H1 (cell line): ENCODE measurements around the gene MPRIP. TPM values are rescaled to one million over a fixed set of nuclear protein-coding genes. Genes with fewer than 3 reads are reported as not detected.

ENCODE experiments used
- CTCF ChIA-PET: fragments of 300-600 bp; sonication (Branson Sonifier 250); formaldehyde crosslinking; loops from one replicate; lab custom pipeline; 2021; ENCODE audit not compliant: partially characterized antibody; lab: Charles Lee
- POLR2A ChIA-PET: fragments of 300-600 bp; sonication (Branson Sonifier 250); formaldehyde crosslinking; loops from one replicate; lab custom pipeline; 2021; ENCODE audit warnings: inconsistent platforms; ENCODE audit not compliant: partially characterized antibody; lab: Charles Lee
- DNase-seq, 2 experiments: peaks; one replicate each; pipeline versions ENCODE4 v3.0.0 to v3.0.0-alpha.2; 2010 to 2022; ENCODE audit warnings: low spot score in 2 of 2, low read depth in 1 of 2, mixed read lengths in 1 of 2
- FAIRE-seq: peaks from 2 replicates; lab custom pipeline; 2011; peaks lifted over from hg19 to GRCh38; lab: Jason Lieb, UNC
- H2AFZ ChIP-seq: 2 replicates; pipeline ENCODE4 v1.8.1; 2012; ENCODE audit warnings: low read length, inconsistent platforms
- H2AK5ac ChIP-seq: 2 replicates; pipeline ENCODE4 v1.6.1; 2013; ENCODE audit warnings: low read depth, low read length
- H2BK120ac ChIP-seq: replicated peaks from 2 replicates; pipeline ENCODE3; 2013; ENCODE audit warnings: low read depth, low read length, inconsistent platforms
- H2BK12ac ChIP-seq: 2 replicates; pipeline ENCODE4 v1.6.1; 2013; ENCODE audit warnings: low read depth, low read length
- H2BK15ac ChIP-seq: 2 replicates; pipeline ENCODE4 v1.6.1; 2013; ENCODE audit warnings: low read length
- H2BK20ac ChIP-seq: 2 replicates; pipeline ENCODE4 v1.6.1; 2013; ENCODE audit warnings: low read length
- H2BK5ac ChIP-seq: 2 replicates; pipeline ENCODE4 v1.6.1; 2013; ENCODE audit warnings: low read depth, low read length
- H3K14ac ChIP-seq: 2 replicates; pipeline ENCODE4 v1.6.1; 2013; ENCODE audit warnings: inconsistent platforms; ENCODE audit not compliant: insufficient read length
- H3K18ac ChIP-seq: 2 replicates; pipeline ENCODE4 v1.6.1; 2013; ENCODE audit warnings: low read length; ENCODE audit errors: extremely low read depth
- H3K23ac ChIP-seq: 2 replicates; pipeline ENCODE4 v1.6.1; 2013; ENCODE audit warnings: inconsistent platforms; ENCODE audit not compliant: insufficient read length
- H3K23me2 ChIP-seq: 2 replicates; pipeline ENCODE4 v1.6.1; 2013; ENCODE audit warnings: low read depth, low read length
- H3K27ac ChIP-seq: 2 replicates; pipeline ENCODE4 v1.6.1; 2011; ENCODE audit warnings: low read depth, low read length, inconsistent platforms
- H3K27me3 ChIP-seq, 4 experiments: replicated peaks in 1 of 4; 1 replicate in 1 of 4; 2 replicates in 3 of 4; pipeline versions ENCODE4 v1.6.1 to v1.8.1; 2011 to 2013; ENCODE audit warnings: low read length in 3 of 4, mild to moderate bottlenecking in 3 of 4, inconsistent platforms in 2 of 4, mixed read lengths in 2 of 4, moderate library complexity in 1 of 4; ENCODE audit not compliant: control insufficient read depth in 3 of 4, insufficient read depth in 3 of 4; ENCODE audit errors: extremely low read depth in 1 of 4
- H3K36me3 ChIP-seq, 4 experiments: 2 replicates each; pipeline versions ENCODE4 v1.6.1 to v1.8.1; 2011 to 2013; ENCODE audit warnings: mild to moderate bottlenecking in 4 of 4, low read length in 3 of 4, moderate library complexity in 2 of 4, control low read depth in 1 of 4, inconsistent platforms in 1 of 4; ENCODE audit not compliant: insufficient read depth in 4 of 4, control insufficient read depth in 2 of 4
- H3K4ac ChIP-seq: replicated peaks from 2 replicates; pipeline ENCODE3; 2013; ENCODE audit warnings: low read length, low read depth, mixed read lengths, inconsistent platforms; ENCODE audit not compliant: insufficient read length
- H3K4me1 ChIP-seq, 4 experiments: replicated peaks in 1 of 4; 1 replicate in 1 of 4; 2 replicates in 3 of 4; pipeline versions ENCODE4 v1.6.1 to v1.8.1; 2011 to 2013; ENCODE audit warnings: low read length in 3 of 4, inconsistent platforms in 2 of 4, mixed read lengths in 1 of 4; ENCODE audit not compliant: insufficient read depth in 4 of 4, control insufficient read depth in 3 of 4
- H3K4me2 ChIP-seq, 2 experiments: 2 replicates each; pipeline versions ENCODE4 v1.6.1 to v1.8.1; 2011 to 2013; ENCODE audit warnings: low read depth in 2 of 2, low read length in 2 of 2, control low read depth in 1 of 2, inconsistent platforms in 1 of 2, mild to moderate bottlenecking in 1 of 2; ENCODE audit not compliant: insufficient read depth in 1 of 2
- H3K4me3 ChIP-seq, 4 experiments: fragments of 200-600, 300-600 bp in 1 of 4; sonication (generic), shearing (Covaris generic), sonication (Bioruptor Twin) in 1 of 4; 2 replicates each; pipeline versions ENCODE4 v1.5.1 to v1.8.1; 2011 to 2016; ENCODE audit warnings: low read length in 4 of 4, low read depth in 3 of 4, control low read depth in 2 of 4, inconsistent platforms in 2 of 4, mild to moderate bottlenecking in 2 of 4, mixed read lengths in 1 of 4, moderate library complexity in 1 of 4; ENCODE audit not compliant: insufficient read depth in 2 of 4; ENCODE audit errors: extremely low read depth in 1 of 4
- H3K56ac ChIP-seq: replicated peaks from 2 replicates; pipeline ENCODE3; 2013; ENCODE audit warnings: low read depth, mild to moderate bottlenecking, mixed read lengths, low read length, inconsistent platforms; ENCODE audit not compliant: insufficient read length
- H3K79me1 ChIP-seq: 2 replicates; pipeline ENCODE4 v1.6.1; 2013; ENCODE audit warnings: low read depth, low read length, control low read depth
- H3K79me2 ChIP-seq, 2 experiments: 2 replicates each; pipeline versions ENCODE4 v1.6.1 to v1.8.1; 2012 to 2013; ENCODE audit warnings: low read length in 2 of 2, mild to moderate bottlenecking in 2 of 2, inconsistent platforms in 1 of 2; ENCODE audit not compliant: insufficient read depth in 2 of 2, control insufficient read depth in 1 of 2
- H3K9ac ChIP-seq, 4 experiments: replicated peaks in 1 of 4; 1 replicate in 1 of 4; 2 replicates in 3 of 4; pipeline versions ENCODE4 v1.6.1 to v1.8.1; 2011 to 2013; ENCODE audit warnings: low read depth in 3 of 4, low read length in 3 of 4, control low read depth in 2 of 4, mild to moderate bottlenecking in 2 of 4, moderate library complexity in 2 of 4, inconsistent platforms in 1 of 4; ENCODE audit errors: extremely low read depth in 1 of 4
- H3K9me3 ChIP-seq, 2 experiments: 2 replicates each; pipeline versions ENCODE4 v1.6.1 to v1.8.1; 2012 to 2013; ENCODE audit warnings: mild to moderate bottlenecking in 2 of 2, moderate library complexity in 2 of 2, control low read depth in 1 of 2, inconsistent platforms in 1 of 2, low read depth in 1 of 2, low read length in 1 of 2, mixed read lengths in 1 of 2; ENCODE audit not compliant: insufficient read depth in 2 of 2
- H4K20me1 ChIP-seq, 2 experiments: replicated peaks in 1 of 2; 2 replicates each; pipeline versions ENCODE3 to v1.8.1; 2011 to 2013; ENCODE audit warnings: inconsistent platforms in 2 of 2, low read length in 2 of 2, mild to moderate bottlenecking in 1 of 2; ENCODE audit not compliant: insufficient read depth in 2 of 2, control insufficient read depth in 1 of 2
- H4K5ac ChIP-seq: 2 replicates; pipeline ENCODE4 v1.6.1; 2013; ENCODE audit warnings: low read length, low read depth, mixed read lengths, inconsistent platforms; ENCODE audit not compliant: insufficient read length
- H4K8ac ChIP-seq: 2 replicates; pipeline ENCODE4 v1.8.0; 2013; ENCODE audit warnings: mild to moderate bottlenecking, moderate library complexity, low read length, inconsistent platforms; ENCODE audit not compliant: insufficient read depth; ENCODE audit errors: extremely low read depth
- H4K91ac ChIP-seq: replicated peaks from 2 replicates; pipeline ENCODE3; 2013; ENCODE audit warnings: low read length, mixed read lengths, inconsistent platforms; ENCODE audit not compliant: insufficient read length
- WGBS, 2 experiments: shearing (Covaris generic) in 1 of 2; methylation state at CpG; one replicate each; pipeline versions ENCODE4 v1.1.6 to v1.1.7; 2013 to 2015; ENCODE audit warnings: low lambda C conversion rate in 2 of 2, mixed read lengths in 2 of 2, inconsistent platforms in 1 of 2, low coverage in 1 of 2, missing lambda C conversion rate in 1 of 2; ENCODE audit not compliant: insufficient replicate concordance in 2 of 2, insufficient coverage in 1 of 2, insufficient read length in 1 of 2; ENCODE audit errors: extremely low coverage in 1 of 2, missing lambda C conversion rate in 1 of 2; 5-methylcytosine and 5-hydroxymethylcytosine counted together
- polyA plus RNA-seq, 7 experiments: library from polyadenylated mRNA; depleted of rRNA in 3 of 7; stranded (reverse) in 5 of 7; unstranded in 2 of 7; fragments of >200 nt in 5 of 7; fragments of 200-250 nt in 2 of 7; gene quantifications; 1 replicate in 5 of 7; 2 replicates in 1 of 7; 4 replicates in 1 of 7; pipeline versions ENCODE4 v1.2.1 to v1.2.3, GENCODE V29; 2011 to 2013; ENCODE audit warnings: missing spikeins in 2 of 7, mixed read lengths in 2 of 7
- total RNA-seq: library from RNA; stranded (reverse); fragmentation: NEBNext Ultra II Directional; extraction: Animal tissue kit (Norgen Biotek cat#: 25700); gene quantifications from 2 replicates; pipeline ENCODE4 v1.2.1, GENCODE V29; 2021

The MPRIP gene
- total and polyA plus RNA-seq, 2 of the 8 experiments (the other 6 are each of a cell fraction or from before 2014, with no cell fraction given), result 48.6 to 146 TPM

DNA sequence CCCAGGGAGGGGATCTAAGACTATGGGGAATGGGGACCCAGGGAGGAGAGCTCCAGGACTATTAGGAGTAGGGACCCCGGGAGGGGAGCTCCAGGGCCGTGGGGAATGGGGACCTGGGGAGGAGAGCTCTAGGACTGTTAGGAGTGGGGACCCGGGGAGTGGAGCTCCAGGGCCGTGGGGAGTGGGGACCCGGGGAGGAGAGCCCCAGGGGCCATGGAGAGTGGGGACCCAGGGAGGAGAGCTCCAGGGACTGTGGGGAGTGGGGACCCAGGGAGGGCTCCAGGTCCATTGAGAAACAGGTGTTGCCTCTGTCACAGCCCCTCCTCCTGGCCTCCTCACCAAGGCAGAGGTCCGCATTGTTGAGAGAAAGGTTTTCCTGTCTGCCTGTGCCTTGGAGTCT lies 16.0 kb downstream of the MPRIP start:
- Histone ChIP-seq H3K4me2 (no peak overlapping the region), H3K23me2 (no peaks in the 10 kb centered on the region), H3K27me3 (no peaks in the 10 kb centered on the region), H4K91ac (no peak overlapping the region), H4K8ac (no peak overlapping the region), H3K56ac (no peak overlapping the region), H3K4me1 (peaks cover 0 to 7% (median 0%) of the 10 kb centered on the region in 4 experiments; a peak in 2 of 7 replicates), H3K4me3 (no peak overlapping the region), H2BK15ac (no peak overlapping the region), H2BK120ac (no peak overlapping the region), H2AK5ac (no peak overlapping the region), H3K79me1 (peaks cover 38% of the 10 kb centered on the region), H2BK12ac (no peak overlapping the region), H3K36me3 (no peaks in the 10 kb centered on the region; a peak in 2 of 8 replicates), H4K5ac (no peak overlapping the region), H2BK5ac (no peak overlapping the region), H3K79me2 (peaks cover 4 to 73% of the 10 kb centered on the region in 2 experiments; a peak in 3 of 4 replicates), H3K14ac (no peak overlapping the region), H2BK20ac (no peak overlapping the region), H3K4ac (no peak overlapping the region), H3K9ac (no peak overlapping the region), H2AFZ (no peak overlapping the region), H3K9me3 (no peaks in the 10 kb centered on the region), H3K18ac (no peak overlapping the region), H3K23ac (no peak overlapping the region), H3K27ac (no peak overlapping the region), H4K20me1 (peaks cover 11 to 21% of the 10 kb centered on the region in 2 experiments)
- 85% methylated on average over 4 of the region's 6 CpGs; no CpG with 5 or more reads in 1 of the 2 experiments for WGBS, 2 experiments
- DNase-seq, result no peak
- FAIRE-seq, result no peak
- ChIA-PET CTCF (interaction anchor here (0.6 to 2.3 kb wide), 3 partner anchors 11 to 84 kb away, joined by 3 to 6 read pairs (median 3); no protein-coding TSS in a partner anchor), POLR2A (no interaction called here)
